NB4 (cell line): Measurements from ENCODE around the gene RASGRP1.

Experiments used
- CTCF ChIP-seq: IDR thresholded peaks from one replicate; pipeline ENCODE4 v1.5.1; 2012; ENCODE audit warnings: low read depth, low read length
- MAX ChIP-seq: IDR thresholded peaks from 2 replicates; pipeline ENCODE4 v1.6.1; 2011; ENCODE audit warnings: low read depth, low read length
- MYC ChIP-seq: IDR thresholded peaks from 2 replicates; pipeline ENCODE4 v1.6.1; 2011; ENCODE audit warnings: low read depth, low read length
- POLR2A ChIP-seq: IDR thresholded peaks from 2 replicates; pipeline ENCODE4 v1.6.1; 2011; ENCODE audit warnings: mild to moderate bottlenecking; ENCODE audit not compliant: insufficient read length; ENCODE audit errors: extremely low read depth

GRCh38 chr15:38454696-38455090 lies 109.9 kb downstream of the RASGRP1 start:
- no peak for TF ChIP-seq POLR2A
- no peak for TF ChIP-seq CTCF
- TF ChIP-seq MYC: no peak
- TF ChIP-seq MAX: no peak
